GM12865 (cell line): ENCODE results near the gene C17orf100.
"Not testable (repeated sequence)": the region's sequence is repeated elsewhere in the genome, so short reads cannot be mapped to it uniquely, and the experiment has no call there.

Experiments used
- DNase-seq: peaks from one replicate; pipeline ENCODE4 v3.0.0; 2010; ENCODE audit warnings: low read depth
- H3K4me3 ChIP-seq: 2 replicates; pipeline ENCODE4 v1.5.1; 2011; ENCODE audit warnings: mild to moderate bottlenecking, low read depth, low read length, control low read depth
- TF ChIP-seq, protein P1 (sequence below): IDR thresholded peaks from 2 replicates; pipeline ENCODE4 v1.5.1; 2011; ENCODE audit warnings: low read length, control low read depth, low read depth, inconsistent platforms; ENCODE audit not compliant: insufficient read depth; ENCODE audit errors: missing control alignments

C17orf100 gene

DNA sequence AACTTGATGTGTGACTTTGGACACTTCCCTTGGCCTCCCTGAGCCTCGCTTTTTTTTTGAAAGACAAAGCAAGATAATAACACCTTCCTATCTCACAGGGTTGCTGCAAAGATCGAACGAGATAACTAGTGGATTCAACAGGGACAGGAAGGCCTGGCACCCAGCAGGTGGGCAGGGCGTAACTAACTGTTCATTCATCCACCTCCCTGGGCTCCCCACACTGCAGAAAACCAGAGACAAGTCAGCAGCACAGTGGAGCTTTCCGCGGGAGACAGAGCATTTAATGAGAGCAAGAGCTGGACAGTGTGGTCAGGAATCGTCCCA is 32.9 kb downstream of the C17orf100 start:
- DNase-seq: no peak
- TF ChIP-seq, protein P1, sequence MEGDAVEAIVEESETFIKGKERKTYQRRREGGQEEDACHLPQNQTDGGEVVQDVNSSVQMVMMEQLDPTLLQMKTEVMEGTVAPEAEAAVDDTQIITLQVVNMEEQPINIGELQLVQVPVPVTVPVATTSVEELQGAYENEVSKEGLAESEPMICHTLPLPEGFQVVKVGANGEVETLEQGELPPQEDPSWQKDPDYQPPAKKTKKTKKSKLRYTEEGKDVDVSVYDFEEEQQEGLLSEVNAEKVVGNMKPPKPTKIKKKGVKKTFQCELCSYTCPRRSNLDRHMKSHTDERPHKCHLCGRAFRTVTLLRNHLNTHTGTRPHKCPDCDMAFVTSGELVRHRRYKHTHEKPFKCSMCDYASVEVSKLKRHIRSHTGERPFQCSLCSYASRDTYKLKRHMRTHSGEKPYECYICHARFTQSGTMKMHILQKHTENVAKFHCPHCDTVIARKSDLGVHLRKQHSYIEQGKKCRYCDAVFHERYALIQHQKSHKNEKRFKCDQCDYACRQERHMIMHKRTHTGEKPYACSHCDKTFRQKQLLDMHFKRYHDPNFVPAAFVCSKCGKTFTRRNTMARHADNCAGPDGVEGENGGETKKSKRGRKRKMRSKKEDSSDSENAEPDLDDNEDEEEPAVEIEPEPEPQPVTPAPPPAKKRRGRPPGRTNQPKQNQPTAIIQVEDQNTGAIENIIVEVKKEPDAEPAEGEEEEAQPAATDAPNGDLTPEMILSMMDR: no peak
- no peak overlapping the region for H3K4me3 ChIP-seq

DNA sequence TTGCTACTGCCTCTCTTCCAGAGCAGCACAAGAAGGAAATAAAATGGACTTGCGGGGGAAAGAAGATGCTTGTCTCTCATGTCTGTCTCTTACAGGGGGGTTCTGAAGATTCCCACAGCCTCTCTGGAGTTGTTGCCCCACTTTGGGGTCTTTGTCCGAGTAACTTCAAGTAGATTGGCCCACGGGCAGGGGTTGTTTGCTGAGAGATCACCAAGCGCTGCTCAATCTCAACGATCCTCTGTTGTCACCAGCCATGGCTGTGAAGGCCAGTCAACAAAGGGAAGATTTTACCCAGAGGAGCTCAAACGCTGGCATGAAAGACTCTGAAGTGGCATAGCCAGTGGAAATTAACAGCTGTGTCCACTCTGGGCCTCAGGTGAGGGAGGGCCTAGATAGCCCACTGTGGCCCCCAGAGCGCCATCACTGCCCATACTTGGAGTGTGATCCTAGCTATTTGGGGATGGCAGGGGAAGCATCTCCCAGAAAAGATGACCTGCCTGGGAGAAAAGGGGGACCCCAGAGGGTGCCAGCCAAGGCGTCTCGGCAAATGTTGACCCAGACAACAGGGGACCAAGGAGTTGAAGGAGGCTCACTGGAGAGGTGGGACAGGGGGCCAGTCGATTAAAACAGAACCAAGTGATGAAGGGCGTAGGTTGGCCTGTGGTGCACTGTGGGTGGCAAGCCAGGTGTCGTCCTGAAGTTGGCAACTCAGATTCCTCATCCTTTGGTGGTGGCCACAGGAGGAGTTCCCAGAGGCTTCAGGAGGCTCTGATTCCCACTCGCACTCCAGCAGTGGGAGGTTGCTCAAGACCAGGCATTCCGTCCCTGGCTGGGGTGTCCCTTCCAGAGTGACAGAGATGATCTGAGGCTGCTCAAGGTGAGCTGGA is 33.6 kb downstream of the C17orf100 start:
- no peak for DNase-seq
- TF ChIP-seq, protein P1: no peak
- no peak overlapping the region for H3K4me3 ChIP-seq

DNA sequence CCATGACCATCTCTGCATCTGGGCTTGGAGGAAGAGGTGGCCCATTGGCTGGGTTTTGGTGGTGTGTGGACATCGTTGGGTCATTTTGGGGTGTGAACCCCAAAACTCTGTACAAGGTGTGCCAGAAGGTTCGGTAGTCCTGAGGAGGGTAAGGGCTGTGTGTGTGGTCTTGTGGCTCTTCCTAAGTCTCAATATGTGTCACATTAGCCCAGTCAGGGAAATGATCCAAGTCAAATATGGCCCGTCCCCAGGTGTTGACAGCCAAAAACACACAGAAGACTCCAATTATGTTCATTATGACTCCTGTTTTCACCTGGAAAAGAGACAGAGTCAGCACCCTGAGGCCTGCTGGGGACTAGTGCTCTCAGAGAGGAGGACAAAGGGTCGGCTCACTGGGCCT is 34.5 kb downstream of the C17orf100 start:
- DNase-seq: no peak
- TF ChIP-seq, protein P1: no peak
- H3K4me3 ChIP-seq: no peak overlapping the region

DNA sequence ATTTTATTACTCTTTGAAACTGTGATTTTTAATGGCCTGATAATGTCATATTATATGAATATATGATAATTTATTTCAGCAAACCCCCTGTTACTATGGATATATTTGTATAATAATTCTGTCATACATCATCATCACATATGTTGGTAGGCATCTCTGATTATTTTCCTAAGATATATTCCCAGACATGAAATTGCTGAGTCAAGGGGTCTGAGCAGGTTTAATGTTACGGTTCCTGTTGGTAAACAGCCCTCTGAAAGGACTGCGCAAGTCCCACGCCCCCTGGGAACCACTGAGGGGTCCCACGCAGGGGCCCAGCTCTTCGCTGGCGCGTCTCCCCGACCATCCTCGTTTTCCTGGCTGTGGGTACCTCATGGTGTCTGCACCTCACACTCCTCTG is 37.4 kb downstream of the C17orf100 start:
- no peak for DNase-seq
- TF ChIP-seq, protein P1: no peak

DNA sequence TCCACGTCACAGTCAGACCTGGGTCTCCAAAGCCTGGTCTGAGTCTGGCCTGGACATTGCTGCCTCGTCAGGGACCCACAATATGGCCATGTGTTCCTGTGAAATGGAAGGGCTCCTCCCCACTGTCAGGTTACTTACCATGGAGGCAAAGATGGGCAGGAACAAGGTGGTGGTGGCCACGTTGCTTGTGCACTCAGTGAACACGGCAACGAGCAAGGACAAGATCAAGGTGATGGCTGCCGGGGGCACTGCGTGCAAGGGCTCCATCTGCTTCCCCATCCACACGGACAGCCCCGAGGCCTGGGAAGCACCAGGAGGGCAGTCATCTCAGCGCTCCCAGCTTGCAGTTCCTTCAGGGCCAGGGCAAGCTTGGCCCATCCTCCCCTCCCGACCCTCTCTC is 39.1 kb downstream of the C17orf100 start:
- no peak overlapping the region for H3K4me3 ChIP-seq
- no peak for DNase-seq
- TF ChIP-seq, protein P1: no peak

More for the DNA sequence above, 37.4 kb downstream of the C17orf100 start:
- no peak overlapping the region for H3K4me3 ChIP-seq

DNA sequence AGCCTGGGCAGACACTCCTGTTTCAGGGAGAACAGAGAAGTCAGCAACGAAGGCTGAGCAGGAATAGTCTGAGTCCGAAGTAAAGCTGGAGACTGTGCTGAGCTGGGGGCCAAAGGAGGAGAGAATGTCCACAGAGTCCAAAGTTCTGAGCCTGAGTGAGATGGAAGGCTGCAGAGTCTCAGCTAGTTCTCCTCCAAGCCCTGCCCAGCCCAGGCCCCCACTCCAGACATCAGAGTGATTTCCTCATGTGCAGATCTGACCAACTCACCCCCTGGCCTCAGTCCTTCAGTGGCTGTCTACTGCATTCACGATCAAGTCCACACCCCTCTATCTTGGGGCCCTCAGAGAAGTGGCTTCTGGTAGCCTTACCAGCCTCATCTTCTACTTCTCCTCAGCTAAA is 40.0 kb downstream of the C17orf100 start:
- no peak for DNase-seq
- TF ChIP-seq, protein P1: no peak
- H3K4me3 ChIP-seq: no peak overlapping the region

DNA sequence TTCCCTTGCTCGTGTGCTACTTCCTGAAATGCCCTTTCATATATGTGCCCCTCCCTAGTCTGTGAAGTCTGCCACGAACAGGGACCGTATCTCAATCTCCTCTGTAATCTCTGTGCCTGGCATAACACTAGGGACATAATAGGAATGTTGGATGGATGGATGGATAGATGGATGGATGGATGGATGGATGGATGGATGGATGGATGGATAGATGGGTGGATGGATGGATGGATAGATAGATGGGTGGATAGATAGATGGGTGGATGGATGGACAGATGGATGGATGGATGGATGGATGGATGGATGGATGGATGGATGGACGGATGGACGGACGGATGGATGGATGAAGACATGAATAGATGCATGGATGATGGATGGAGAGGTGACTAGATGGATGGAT is 40.4 kb downstream of the C17orf100 start:
- H3K4me3 ChIP-seq, DNase-seq: not testable (repeated sequence)
